ENCODE data around the gene C16orf96. TPM values are rescaled to one million over a fixed set of nuclear protein-coding genes. Genes with fewer than 3 reads are reported as not detected.

Gene C16orf96
- total and polyA plus RNA-seq, 2 donors from 2014 or later = 0.13 to 0.16 TPM

- no peak for DNase-seq
- Histone ChIP-seq H3K27ac (ENCODE audit: low read depth in 2 of 2, low read length in 2 of 2) (no peak overlapping the region), H3K4me3 (ENCODE audit: low read length in 3 of 3) (no peak overlapping the region), H3K9ac (ENCODE audit: low read length in 3 of 3) (no peak overlapping the region), H3K27me3 (ENCODE audit: control insufficient read depth, insufficient read depth, low read length) (no peaks in the 10 kb centered on the region), H3K9me3 (ENCODE audit: control insufficient read depth in 2 of 3, insufficient read depth in 1 of 3, low read length in 3 of 3) (peaks cover 0 to 5% (median 0%) of the 10 kb centered on the region in 3 donors), H3K4me1 (ENCODE audit: control insufficient read depth in 2 of 3, insufficient read depth in 2 of 3, low read depth in 1 of 3, low read length in 3 of 3) (no peaks in the 10 kb centered on the region), H3K36me3 (ENCODE audit: control insufficient read depth in 2 of 3, insufficient read depth in 3 of 3, low read length in 3 of 3) (no peaks in the 10 kb centered on the region)
- intact Hi-C loops (cut with DNase I) = no loop called here
- TF ChIP-seq CTCF (IDR thresholded peaks at IDR 0.05; ENCODE audit: borderline replicate concordance, extremely low read depth, insufficient read depth) = no peak
- no peak for FAIRE-seq
Observed at GRCh38 chr16:4586291-4586690, 30.2 kb downstream of the C16orf96 start.

GRCh38 chr16:4588386-4588785, 32.2 kb downstream of the C16orf96 start:
- Histone ChIP-seq H3K9me3 (ENCODE audit: control insufficient read depth in 2 of 3, insufficient read depth in 1 of 3, low read length in 3 of 3) (peaks cover 0 to 5% (median 0%) of the 10 kb centered on the region in 3 donors), H3K4me1 (ENCODE audit: control insufficient read depth in 2 of 3, insufficient read depth in 2 of 3, low read depth in 1 of 3, low read length in 3 of 3) (no peaks in the 10 kb centered on the region), H3K36me3 (ENCODE audit: control insufficient read depth in 2 of 3, insufficient read depth in 3 of 3, low read length in 3 of 3) (no peaks in the 10 kb centered on the region), H3K4me3 (ENCODE audit: low read length in 3 of 3) (no peak overlapping the region), H3K27me3 (ENCODE audit: control insufficient read depth, insufficient read depth, low read length) (no peaks in the 10 kb centered on the region), H3K9ac (ENCODE audit: low read length in 3 of 3) (no peak overlapping the region), H3K27ac (ENCODE audit: low read depth in 2 of 2, low read length in 2 of 2) (no peak overlapping the region)
- FAIRE-seq (no peak), DNase-seq (no peak)
- intact Hi-C loops (cut with DNase I) = no loop called here
- TF ChIP-seq CTCF (IDR thresholded peaks at IDR 0.05; ENCODE audit: borderline replicate concordance, extremely low read depth, insufficient read depth) = no peak

- no peak overlapping the region for H3K27ac ChIP-seq (ENCODE audit: low read depth in 2 of 2, low read length in 2 of 2)
- no peaks in the 10 kb centered on the region for H3K36me3 ChIP-seq (ENCODE audit: control insufficient read depth in 2 of 3, insufficient read depth in 3 of 3, low read length in 3 of 3)
- H3K4me3 ChIP-seq (ENCODE audit: low read length in 3 of 3) = no peak overlapping the region
- H3K9me3 ChIP-seq (ENCODE audit: control insufficient read depth in 2 of 3, insufficient read depth in 1 of 3, low read length in 3 of 3) = peaks cover 0 to 5% (median 0%) of the 10 kb centered on the region in 3 donors
- H3K4me1 ChIP-seq (ENCODE audit: control insufficient read depth in 2 of 3, insufficient read depth in 2 of 3, low read depth in 1 of 3, low read length in 3 of 3) = no peaks in the 10 kb centered on the region
- no peak for TF ChIP-seq CTCF (IDR thresholded peaks at IDR 0.05; ENCODE audit: borderline replicate concordance, extremely low read depth, insufficient read depth)
- DNase-seq (no peak), FAIRE-seq (no peak)
- H3K27me3 ChIP-seq (ENCODE audit: control insufficient read depth, insufficient read depth, low read length) = no peaks in the 10 kb centered on the region
- H3K9ac ChIP-seq (ENCODE audit: low read length in 3 of 3) = no peak overlapping the region
- intact Hi-C loops (cut with DNase I) = no loop called here
Observed at GRCh38 chr16:4588961-4589360, 32.8 kb downstream of the C16orf96 start.

GRCh38 chr16:4591191-4591590, 35.1 kb downstream of the C16orf96 start:
- DNase-seq (no peak), FAIRE-seq (no peak)
- peaks cover 0 to 2% (median 0%) of the 10 kb centered on the region in 3 donors for H3K4me1 ChIP-seq (ENCODE audit: control insufficient read depth in 2 of 3, insufficient read depth in 2 of 3, low read depth in 1 of 3, low read length in 3 of 3)
- H3K36me3 ChIP-seq (ENCODE audit: control insufficient read depth in 2 of 3, insufficient read depth in 3 of 3, low read length in 3 of 3) = no peaks in the 10 kb centered on the region
- no peak overlapping the region for H3K9ac ChIP-seq (ENCODE audit: low read length in 3 of 3)
- H3K4me3 ChIP-seq (ENCODE audit: low read length in 3 of 3) = no peak overlapping the region
- intact Hi-C loops (cut with DNase I) = no loop called here
- no peaks in the 10 kb centered on the region for H3K27me3 ChIP-seq (ENCODE audit: control insufficient read depth, insufficient read depth, low read length)
- TF ChIP-seq CTCF (IDR thresholded peaks at IDR 0.05; ENCODE audit: borderline replicate concordance, extremely low read depth, insufficient read depth) = no peak
- H3K9me3 ChIP-seq (ENCODE audit: control insufficient read depth in 2 of 3, insufficient read depth in 1 of 3, low read length in 3 of 3) = peaks cover 0 to 5% (median 0%) of the 10 kb centered on the region in 3 donors
- H3K27ac ChIP-seq (ENCODE audit: low read depth in 2 of 2, low read length in 2 of 2) = no peak overlapping the region
